Endothelial cell of umbilical vein (primary cell): Measurements from ENCODE around the gene CCR3.

ENCODE experiments used
- CTCF ChIP-seq, 2 donors: IDR thresholded peaks; 1 replicate in 1 of 2; 2 replicates in 1 of 2; pipeline ENCODE4 v1.5.1; 2011; ENCODE audit warnings: low read length in 2 of 2, mild to moderate bottlenecking in 2 of 2, moderate library complexity in 2 of 2, control low read depth in 1 of 2, inconsistent platforms in 1 of 2, low read depth in 1 of 2; ENCODE audit not compliant: insufficient read depth in 1 of 2; ENCODE audit errors: extremely low read depth in 1 of 2
- EZH2 ChIP-seq: IDR thresholded peaks from 2 replicates; pipeline ENCODE4 v1.6.1; 2012; ENCODE audit warnings: borderline replicate concordance, low read depth, mild to moderate bottlenecking, moderate library complexity, low read length, inconsistent platforms; ENCODE audit not compliant: severe bottlenecking
- GATA2 ChIP-seq: IDR thresholded peaks from 2 replicates; pipeline ENCODE4 v1.7.0; 2011; ENCODE audit warnings: low read depth, mild to moderate bottlenecking, moderate library complexity, mixed read lengths, low read length; ENCODE audit not compliant: insufficient read length, insufficient read depth
- POLR2A ChIP-seq: IDR thresholded peaks from 2 replicates; pipeline ENCODE4 v1.6.1; 2012; ENCODE audit warnings: low read depth, mild to moderate bottlenecking, control low read depth, low read length
- POLR2AphosphoS5 ChIP-seq: IDR thresholded peaks from 2 replicates; pipeline ENCODE4 v1.6.1; 2012; ENCODE audit warnings: low read depth, mild to moderate bottlenecking, control low read depth, low read length, moderate library complexity; ENCODE audit not compliant: insufficient read depth

- TF ChIP-seq CTCF (IDR thresholded peaks at IDR 0.05; ENCODE audit: extremely low read depth in 1 of 2, insufficient read depth in 1 of 2, low read depth in 1 of 2, low read length in 2 of 2) (no peak), POLR2A (no peak), EZH2 (no peak), GATA2 (no peak), POLR2AphosphoS5 (no peak)
Observed at GRCh38 chr3:46252980-46253379, 10.7 kb downstream of the CCR3 start.
